DND-41 (cell line): Measurements from ENCODE around the gene ALPL.

Source experiments
- ATAC-seq: fragments of 200-7000 bp; cut with Tn5 transposase; 3 replicates; pipeline ENCODE4 v1.9.1; 2021; ENCODE audit warnings: low read depth; ENCODE audit not compliant: insufficient read depth
- DNase-seq: peaks from one replicate; pipeline ENCODE4 v3.0.0-alpha.2; 2020
- H2AFZ ChIP-seq: 2 replicates; pipeline ENCODE4 v1.6.0; 2012; ENCODE audit warnings: low read depth, low read length
- H3K27ac ChIP-seq: 2 replicates; pipeline ENCODE4 v1.5.1; 2012; ENCODE audit warnings: low read length, inconsistent platforms
- H3K27me3 ChIP-seq: fragments of 200-600 bp; sonication (generic); 2 replicates; pipeline ENCODE4 v1.6.0; 2012; ENCODE audit warnings: low read length, mild to moderate bottlenecking, inconsistent platforms; ENCODE audit not compliant: insufficient read depth, poor library complexity
- H3K36me3 ChIP-seq: 2 replicates; pipeline ENCODE4 v1.5.1; 2012; ENCODE audit warnings: low read length, inconsistent platforms; ENCODE audit not compliant: insufficient read depth
- H3K4me1 ChIP-seq: 2 replicates; pipeline ENCODE4 v1.5.1; 2012; ENCODE audit warnings: mild to moderate bottlenecking, low read length; ENCODE audit not compliant: insufficient read depth
- H3K4me2 ChIP-seq: 2 replicates; pipeline ENCODE4 v1.6.0; 2012; ENCODE audit warnings: mild to moderate bottlenecking, moderate library complexity, low read length, inconsistent platforms; ENCODE audit not compliant: insufficient read depth
- H3K4me3 ChIP-seq, 2 experiments: fragments of 200-600 bp in 1 of 2; shearing (Covaris generic) in 1 of 2; 2 replicates each; pipeline ENCODE4 v1.5.1; 2012 to 2016; ENCODE audit warnings: inconsistent platforms in 2 of 2, low read length in 2 of 2, mild to moderate bottlenecking in 2 of 2, low read depth in 1 of 2, moderate library complexity in 1 of 2
- H3K79me2 ChIP-seq: 2 replicates; pipeline ENCODE4 v1.6.0; 2012; ENCODE audit warnings: low read length, inconsistent platforms; ENCODE audit not compliant: insufficient read depth
- H3K9ac ChIP-seq: 2 replicates; pipeline ENCODE4 v1.6.0; 2012; ENCODE audit warnings: low read depth, mild to moderate bottlenecking, inconsistent platforms, low read length, moderate library complexity
- H3K9me3 ChIP-seq: 2 replicates; pipeline ENCODE4 v1.5.1; 2012; ENCODE audit warnings: low read length, moderate library complexity, mild to moderate bottlenecking, inconsistent platforms; ENCODE audit not compliant: insufficient read depth, severe bottlenecking
- H4K20me1 ChIP-seq: 2 replicates; pipeline ENCODE4 v1.6.0; 2012; ENCODE audit warnings: low read length; ENCODE audit not compliant: insufficient read depth
- EZH2 ChIP-seq: IDR thresholded peaks from 3 replicates; pipeline ENCODE4 v1.6.1; 2012; ENCODE audit warnings: borderline replicate concordance, low read depth, mild to moderate bottlenecking, moderate library complexity, low read length, inconsistent platforms; ENCODE audit not compliant: severe bottlenecking
- TF ChIP-seq, protein P1 (sequence below): IDR thresholded peaks from 2 replicates; pipeline ENCODE4 v1.5.1; 2012; ENCODE audit warnings: borderline replicate concordance, low read length, moderate library complexity, mild to moderate bottlenecking; ENCODE audit not compliant: poor library complexity, severe bottlenecking; ENCODE audit errors: extremely low read depth

The ALPL gene

DNA sequence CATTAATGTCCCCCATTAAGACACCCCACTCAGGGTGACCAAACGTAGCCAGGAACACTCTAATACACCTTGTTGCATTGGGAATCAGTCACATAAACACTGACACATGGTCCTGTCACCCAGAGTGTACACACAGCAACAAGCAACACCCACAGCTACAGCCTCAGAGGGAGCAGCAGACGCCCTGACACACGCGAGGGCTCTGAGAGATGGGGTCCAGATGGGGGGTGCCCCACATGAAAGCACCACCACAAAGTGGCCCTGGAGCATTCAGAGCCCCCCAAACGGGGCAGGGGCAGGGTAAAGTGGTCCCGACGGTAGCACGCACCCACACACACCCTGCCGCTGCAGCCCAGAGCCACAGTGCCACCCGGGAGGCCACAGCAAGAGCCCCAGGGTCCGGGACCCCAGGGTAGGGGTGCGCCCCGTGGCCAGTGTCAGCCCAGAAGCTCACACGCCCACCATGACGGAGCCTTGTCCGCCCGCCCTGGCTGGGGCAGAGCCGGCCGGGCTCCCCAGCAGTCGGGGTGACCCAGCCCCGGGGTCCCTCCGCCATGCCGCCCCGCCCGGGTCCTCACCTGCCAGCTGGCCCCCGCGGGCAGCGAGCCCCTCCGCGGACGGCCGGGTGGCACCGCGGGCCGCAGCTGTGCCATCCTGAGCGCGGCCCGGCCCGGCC is 112.7 kb downstream of the ALPL start:
- H3K27me3 ChIP-seq: no peaks in the 10 kb centered on the region
- no peaks in the 10 kb centered on the region for H3K36me3 ChIP-seq
- no peaks in the 10 kb centered on the region for H3K79me2 ChIP-seq
- no peak overlapping the region for H2AFZ ChIP-seq
- DNase-seq (no peak), ATAC-seq (no peak)
- H3K4me2 ChIP-seq: no peak overlapping the region
- H3K9ac ChIP-seq: no peak overlapping the region
- H3K4me1 ChIP-seq: no peaks in the 10 kb centered on the region
- H3K4me3 ChIP-seq: no peak overlapping the region
- H3K9me3 ChIP-seq: no peaks in the 10 kb centered on the region
- H4K20me1 ChIP-seq: peaks cover 13% of the 10 kb centered on the region
- H3K27ac ChIP-seq: no peak overlapping the region
- TF ChIP-seq EZH2: no peak
- TF ChIP-seq, protein P1, sequence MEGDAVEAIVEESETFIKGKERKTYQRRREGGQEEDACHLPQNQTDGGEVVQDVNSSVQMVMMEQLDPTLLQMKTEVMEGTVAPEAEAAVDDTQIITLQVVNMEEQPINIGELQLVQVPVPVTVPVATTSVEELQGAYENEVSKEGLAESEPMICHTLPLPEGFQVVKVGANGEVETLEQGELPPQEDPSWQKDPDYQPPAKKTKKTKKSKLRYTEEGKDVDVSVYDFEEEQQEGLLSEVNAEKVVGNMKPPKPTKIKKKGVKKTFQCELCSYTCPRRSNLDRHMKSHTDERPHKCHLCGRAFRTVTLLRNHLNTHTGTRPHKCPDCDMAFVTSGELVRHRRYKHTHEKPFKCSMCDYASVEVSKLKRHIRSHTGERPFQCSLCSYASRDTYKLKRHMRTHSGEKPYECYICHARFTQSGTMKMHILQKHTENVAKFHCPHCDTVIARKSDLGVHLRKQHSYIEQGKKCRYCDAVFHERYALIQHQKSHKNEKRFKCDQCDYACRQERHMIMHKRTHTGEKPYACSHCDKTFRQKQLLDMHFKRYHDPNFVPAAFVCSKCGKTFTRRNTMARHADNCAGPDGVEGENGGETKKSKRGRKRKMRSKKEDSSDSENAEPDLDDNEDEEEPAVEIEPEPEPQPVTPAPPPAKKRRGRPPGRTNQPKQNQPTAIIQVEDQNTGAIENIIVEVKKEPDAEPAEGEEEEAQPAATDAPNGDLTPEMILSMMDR: no peak

DNA sequence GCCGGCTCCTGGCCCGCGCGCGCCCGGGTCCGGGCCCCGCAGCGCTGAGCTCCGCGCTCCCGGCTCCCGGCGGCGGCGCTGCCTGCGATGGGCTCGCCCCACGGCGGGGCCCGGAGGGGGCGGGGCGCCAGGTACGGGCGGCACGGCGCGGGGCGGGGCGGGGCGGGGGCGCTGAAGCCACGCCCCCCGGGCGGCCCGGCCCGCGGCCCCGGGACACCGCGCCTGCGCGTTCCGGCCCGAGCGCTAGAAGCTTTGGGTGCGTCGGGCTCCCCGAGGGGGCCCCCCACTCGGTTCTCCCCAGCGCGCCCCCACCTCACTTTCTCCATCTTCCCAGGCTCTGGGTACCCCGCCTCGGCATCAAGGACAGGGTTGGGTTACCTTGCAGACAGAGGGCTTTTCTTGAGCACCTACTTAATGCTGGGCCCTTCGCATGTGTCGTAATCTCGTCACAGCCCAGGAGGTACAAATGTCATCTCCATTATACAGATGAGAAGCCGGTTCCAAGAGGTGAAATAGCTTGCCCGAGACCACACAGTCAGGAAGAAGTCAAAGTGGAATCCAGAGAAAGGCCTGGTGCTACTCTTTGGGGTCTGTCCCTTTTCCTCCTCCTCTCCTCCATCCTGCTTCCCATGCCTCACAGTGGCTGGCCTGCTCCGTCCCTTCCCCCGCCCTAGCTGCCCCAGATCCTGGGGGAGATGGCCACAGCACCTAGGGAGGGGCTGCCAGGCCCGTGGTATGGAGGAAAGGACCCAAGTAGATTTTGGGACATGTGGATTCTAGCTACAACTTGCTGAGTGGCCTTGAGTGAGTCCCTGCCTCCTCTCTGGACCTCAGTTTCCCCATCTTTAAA is 113.5 kb downstream of the ALPL start:
- TF ChIP-seq, protein P1: no peak
- TF ChIP-seq EZH2: no peak
- Histone ChIP-seq H4K20me1 (peaks cover 12% of the 10 kb centered on the region), H2AFZ (no peak overlapping the region), H3K79me2 (no peaks in the 10 kb centered on the region), H3K36me3 (no peaks in the 10 kb centered on the region), H3K27ac (no peak overlapping the region), H3K9ac (no peak overlapping the region), H3K4me2 (no peak overlapping the region), H3K27me3 (no peaks in the 10 kb centered on the region), H3K4me1 (no peaks in the 10 kb centered on the region), H3K4me3 (no peak overlapping the region), H3K9me3 (no peaks in the 10 kb centered on the region)
- DNase-seq: no peak
- ATAC-seq: no peak

DNA sequence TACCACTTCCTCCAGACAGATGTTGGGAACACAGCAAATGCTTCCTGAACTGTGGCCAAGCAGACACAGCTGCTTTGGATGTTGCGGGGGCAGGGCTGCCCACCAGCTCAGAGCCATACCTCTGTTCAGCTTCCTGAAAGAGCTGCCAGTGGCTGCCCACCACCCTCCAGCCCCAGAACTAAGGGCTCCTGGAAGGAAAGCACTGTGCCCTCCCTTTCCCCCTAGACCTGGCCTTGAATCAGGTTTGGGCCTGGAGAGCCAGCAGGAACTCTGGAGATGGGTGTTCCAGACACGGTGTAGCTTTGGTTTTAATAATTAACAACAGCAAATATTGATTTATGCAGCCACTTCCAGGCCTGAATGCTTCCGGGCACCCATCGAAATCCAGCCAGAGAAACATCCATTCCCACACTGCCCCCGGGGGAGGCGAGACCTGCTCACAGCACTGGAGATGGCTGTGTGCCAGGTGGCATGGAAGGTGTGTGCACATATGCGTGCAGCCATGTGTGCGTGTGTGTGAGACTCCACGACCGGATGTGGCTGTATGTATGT is 114.3 kb downstream of the ALPL start:
- Histone ChIP-seq H3K79me2 (no peaks in the 10 kb centered on the region), H3K4me2 (no peak overlapping the region), H2AFZ (no peak overlapping the region), H4K20me1 (peaks cover 5% of the 10 kb centered on the region), H3K27ac (no peak overlapping the region), H3K4me3 (no peak overlapping the region), H3K9me3 (no peaks in the 10 kb centered on the region), H3K4me1 (no peaks in the 10 kb centered on the region), H3K36me3 (no peaks in the 10 kb centered on the region), H3K27me3 (no peaks in the 10 kb centered on the region), H3K9ac (no peak overlapping the region)
- no peak for TF ChIP-seq EZH2
- TF ChIP-seq, protein P1: no peak
- no peak for ATAC-seq
- DNase-seq: no peak
